Measurements from ENCODE around the gene TRRAP. TPM values are rescaled to one million over a fixed set of nuclear protein-coding genes. Genes with fewer than 3 reads are reported as not detected.

TRRAP gene
- total and polyA plus RNA-seq, 2 of the 4 experiments (the other 2 are of a cell fraction), result 12.5 to 18.1 TPM

GRCh38 chr7:98994046-98994944, 116.0 kb downstream of the TRRAP start:
- ATAC-seq (ENCODE audit: low read depth) (no peak), DNase-seq (no peak)
- no peak overlapping the region for H3K14ac ChIP-seq (replicated peaks; ENCODE audit: low read depth, low read length)
- no TSS peak for BruUV-seq (replicated peaks)
- H2AFZ ChIP-seq (replicated peaks; ENCODE audit: low read length, poor library complexity), result no peak overlapping the region
- no peak overlapping the region for H4K5ac ChIP-seq (ENCODE audit: low read depth, low read length)
- no peak overlapping the region for H2AK9ac ChIP-seq (replicated peaks; ENCODE audit: low read depth, low read length, poor library complexity)
- no peak overlapping the region for H4K91ac ChIP-seq (ENCODE audit: insufficient read depth, low read depth, low read length)
- no peak overlapping the region for H3K23ac ChIP-seq (ENCODE audit: low read depth, low read length)
- no peaks in the 10 kb centered on the region for H3K4me1 ChIP-seq (ENCODE audit: control insufficient read depth, insufficient read depth, low read length)
- peaks cover 77% of the 10 kb centered on the region for H3K36me3 ChIP-seq (ENCODE audit: control insufficient read depth, insufficient read depth, low read length)
- H4K8ac ChIP-seq (ENCODE audit: low read depth in 2 of 2, low read length in 2 of 2), result no peak overlapping the region
- H4K20me1 ChIP-seq (ENCODE audit: insufficient read depth, low read length), result no peaks in the 10 kb centered on the region
- H3K27ac ChIP-seq (ENCODE audit: insufficient read depth, low read length), result no peak overlapping the region
- 91% methylated on average over 5 of the region's 34 CpGs; no CpG with 5 or more reads in 1 of the 2 experiments for WGBS, 2 experiments (ENCODE audit: extremely low coverage in 2 of 2, insufficient read length in 1 of 2)
- CTCF ChIA-PET, result interaction anchor here (0.7 kb wide), 1 partner anchor 12 kb away, joined by 3 read pairs; no protein-coding TSS in a partner anchor
- H3K4me3 ChIP-seq (ENCODE audit: insufficient read depth, low read depth, low read length), result no peak overlapping the region
- dilution Hi-C loops (cut with HindIII; ENCODE audit: low sequenced_read_pairs, unreplicated experiment) (no loop called here), intact Hi-C loops (cut with micrococcal nuclease) (no loop called here), in situ Hi-C loops (cut with MboI; ENCODE audit: low sequenced_read_pairs) (no loop called here)
- no peak overlapping the region for H2BK120ac ChIP-seq (ENCODE audit: low read depth, low read length)
- H2AK5ac ChIP-seq (ENCODE audit: low read depth, low read length), result no peak overlapping the region
- no peak overlapping the region for H2BK20ac ChIP-seq (ENCODE audit: low read depth, low read length)
- H3K18ac ChIP-seq (ENCODE audit: low read depth, low read length), result no peak overlapping the region
- no peak overlapping the region for H2BK15ac ChIP-seq (ENCODE audit: low read depth, low read length)
- POLR2A ChIA-PET (ENCODE audit: unreplicated experiment), result no interaction called here
- peaks cover 0 to 3% of the 10 kb centered on the region in 2 experiments; a peak in 2 of 4 replicates for H3K79me1 ChIP-seq (ENCODE audit: low read depth in 1 of 2, low read length in 2 of 2)
- H3K9me1 ChIP-seq (ENCODE audit: insufficient read depth, low read length), result peaks cover 2% of the 10 kb centered on the region; the same call in 1 of the 2 replicates
- H3K9me3 ChIP-seq (ENCODE audit: control insufficient read depth, insufficient read depth, low read length), result no peaks in the 10 kb centered on the region
- H3K56ac ChIP-seq (ENCODE audit: extremely low read depth, insufficient read depth, low read length), result no peak overlapping the region
- H2BK5ac ChIP-seq (ENCODE audit: low read depth, low read length, poor library complexity, severe bottlenecking), result no peak overlapping the region
- H3K9ac ChIP-seq (ENCODE audit: low read depth, low read length), result no peak overlapping the region
- no peak overlapping the region for H3K4me2 ChIP-seq (ENCODE audit: low read depth, low read length)
- H3K4ac ChIP-seq (ENCODE audit: low read depth, low read length), result no peak overlapping the region
- no peaks in the 10 kb centered on the region for H3K27me3 ChIP-seq (ENCODE audit: control insufficient read depth, insufficient read depth, low read length)
- no peak for TF ChIP-seq CTCF (conservative IDR thresholded peaks at IDR 0.05; ENCODE audit: low read depth, low read length)
- TF ChIP-seq ELK1 (IDR thresholded peaks at IDR 0.05; ENCODE audit: borderline replicate concordance, low read depth, low read length), result no peak
- TF ChIP-seq FOS (IDR thresholded peaks at IDR 0.05; ENCODE audit: low read depth, low read length), result no peak
- no peak for TF ChIP-seq RAD21 (IDR thresholded peaks at IDR 0.05; ENCODE audit: low read length)
- no peak for TF ChIP-seq MAFK (IDR thresholded peaks at IDR 0.05; ENCODE audit: low read depth, low read length)
- TF ChIP-seq USF2 (IDR thresholded peaks at IDR 0.05; ENCODE audit: low read depth, low read length), result no peak
- TF ChIP-seq CHD1 (IDR thresholded peaks at IDR 0.05; ENCODE audit: low read depth, low read length), result no peak
- no peak for TF ChIP-seq NFE2L2 (IDR thresholded peaks at IDR 0.05; ENCODE audit: low read depth, low read length)
- TF ChIP-seq CEBPB (IDR thresholded peaks at IDR 0.05; ENCODE audit: low read depth, low read length), result no peak
- TF ChIP-seq BHLHE40 (IDR thresholded peaks at IDR 0.05; ENCODE audit: low read depth, low read length), result no peak
- no peak for TF ChIP-seq SMC3 (IDR thresholded peaks at IDR 0.05; ENCODE audit: low read depth, low read length)
- no peak for TF ChIP-seq POLR2A (IDR thresholded peaks at IDR 0.05; ENCODE audit: low read depth, low read length)
- no peak for TF ChIP-seq MAZ (IDR thresholded peaks at IDR 0.05; ENCODE audit: borderline replicate concordance, low read depth, low read length)
- TF ChIP-seq RFX5 (IDR thresholded peaks at IDR 0.05; ENCODE audit: low read depth, low read length), result no peak
- TF ChIP-seq MXI1 (IDR thresholded peaks at IDR 0.05; ENCODE audit: borderline replicate concordance, low read depth, low read length), result no peak
